Measurements from ENCODE around the gene ABHD6.
A peak's percentile ranks its signal among the peaks of the same experiment; 100 is the strongest.
"Not testable (repeated sequence)": the region's sequence is repeated elsewhere in the genome, so short reads cannot be mapped to it uniquely, and the experiment has no call there.

Gene ABHD6

GRCh38 chr3:58324391-58325390 lies 87.1 kb downstream of the ABHD6 start:
- no peak for DNase-seq

- DNase-seq = no peak
These were observed 88.0 kb downstream of the ABHD6 start for GRCh38 chr3:58325525-58325992.

- no peak for DNase-seq
These were observed 88.8 kb downstream of the ABHD6 start for GRCh38 chr3:58326267-58326900.

GRCh38 chr3:58329150-58329921 lies 91.7 kb downstream of the ABHD6 start:
- DNase-seq = no peak

- DNase-seq = no peak
These were observed 92.4 kb downstream of the ABHD6 start for GRCh38 chr3:58329922-58330413.

GRCh38 chr3:58331593-58332152 lies 94.1 kb downstream of the ABHD6 start:
- no peak for DNase-seq

- peak; percentile 79 to 81 for DNase-seq
These were observed 95.1 kb downstream of the ABHD6 start, which contains the start of gene PXK for GRCh38 chr3:58332575-58333188. PXK (plus strand) TSS chr3:58332892; CDS start chr3:58332989, 97 bp downstream.

- peak; percentile 18 to 21 for DNase-seq
These were observed 95.8 kb downstream of the ABHD6 start for GRCh38 chr3:58333206-58334012.

GRCh38 chr3:58334013-58334321 lies 96.4 kb downstream of the ABHD6 start:
- DNase-seq = no peak

- DNase-seq = no peak
These were observed 96.9 kb downstream of the ABHD6 start for GRCh38 chr3:58334506-58334884.

GRCh38 chr3:58335652-58335947 lies 98.0 kb downstream of the ABHD6 start:
- no peak for DNase-seq

GRCh38 chr3:58336135-58336882 lies 98.7 kb downstream of the ABHD6 start:
- no peak for DNase-seq

- DNase-seq = no peak
These were observed 99.6 kb downstream of the ABHD6 start for GRCh38 chr3:58337190-58337589.

GRCh38 chr3:58339146-58339545 lies 101.6 kb downstream of the ABHD6 start:
- not testable (repeated sequence) for DNase-seq

GRCh38 chr3:58340594-58341244 lies 103.1 kb downstream of the ABHD6 start:
- no peak for DNase-seq

- DNase-seq = no peak
These were observed 103.8 kb downstream of the ABHD6 start for GRCh38 chr3:58341376-58341775.

- no peak for DNase-seq
These were observed 105.1 kb downstream of the ABHD6 start for GRCh38 chr3:58342676-58343075.
